Colonic mucosa (tissue), 4 donors: ENCODE data around the gene ATXN10. TPM values are rescaled to one million over a fixed set of nuclear protein-coding genes. Genes with fewer than 3 reads are reported as not detected.

Source experiments
- DNase-seq: peaks from one replicate; pipeline ENCODE4 v3.0.0-alpha.2; 2020
- H3K27ac ChIP-seq: fragments of 200-600 bp; one replicate; pipeline ENCODE4 v1.8.0; 2021
- H3K27me3 ChIP-seq: fragments of 200-600 bp; one replicate; pipeline ENCODE4 v1.8.0; 2021
- H3K36me3 ChIP-seq: fragments of 200-600 bp; one replicate; pipeline ENCODE4 v1.8.0; 2021
- H3K4me1 ChIP-seq: fragments of 200-600 bp; one replicate; pipeline ENCODE4 v1.8.0; 2021; ENCODE audit warnings: mild to moderate bottlenecking
- H3K4me3 ChIP-seq: fragments of 200-600 bp; one replicate; pipeline ENCODE4 v1.8.0; 2021
- H3K9ac ChIP-seq, 2 donors: one replicate each; pipeline ENCODE4 v1.7.0; 2013; ENCODE audit warnings: control low read depth in 2 of 2, low read depth in 2 of 2, low read length in 2 of 2
- H3K9me3 ChIP-seq: fragments of 200-600 bp; one replicate; pipeline ENCODE4 v1.8.0; 2021
- CTCF ChIP-seq: fragments of 200-600 bp; IDR thresholded peaks from one replicate; pipeline ENCODE4 v1.8.0; 2022; ENCODE audit warnings: antibody characterized with exemption, mild to moderate bottlenecking
- intact Hi-C: fragments of 100-400 bp; cut with DNase I; formaldehyde crosslinking; loops from one replicate; pipeline ENCODE4 v1.14.1; 2022
- total RNA-seq, 2 donors: library from RNA; stranded (reverse); fragmentation: NEBNext Ultra II Directional in 1 of 2; extraction: Animal tissue kit (Norgen Biotek cat#: 25700) in 1 of 2; gene quantifications; one replicate each; pipeline ENCODE4 v1.2.1, GENCODE V29; 2021
- donor health status: healthy.
- donor health status: DM: no; HTN: no; CAD: no.
- donor health status: DM: no; HTN: no; CAD: no.

The ATXN10 gene
- total RNA-seq, 2 donors from 2014 or later, result 90.5 to 94.9 TPM

- H3K9me3 ChIP-seq, result no peaks in the 10 kb centered on the region
- H3K4me1 ChIP-seq, result no peaks in the 10 kb centered on the region
- intact Hi-C loops, result no loop called here
- no peak for TF ChIP-seq CTCF
- no peaks in the 10 kb centered on the region for H3K36me3 ChIP-seq
- peaks cover 23% of the 10 kb centered on the region for H3K27me3 ChIP-seq
- H3K27ac ChIP-seq, result no peak overlapping the region
- H3K4me3 ChIP-seq, result no peak overlapping the region
- no peak overlapping the region for H3K9ac ChIP-seq
- no peak for DNase-seq
These were observed 207.9 kb downstream of the ATXN10 start for GRCh38 chr22:45879552-45879949.

GRCh38 chr22:45880091-45880715 is 208.6 kb downstream of the ATXN10 start:
- DNase-seq, result no peak
- no peaks in the 10 kb centered on the region for H3K9me3 ChIP-seq
- no peaks in the 10 kb centered on the region for H3K4me1 ChIP-seq
- intact Hi-C loops, result no loop called here
- no peak overlapping the region for H3K4me3 ChIP-seq
- H3K36me3 ChIP-seq, result no peaks in the 10 kb centered on the region
- H3K27me3 ChIP-seq, result peaks cover 23% of the 10 kb centered on the region
- H3K27ac ChIP-seq, result no peak overlapping the region
- no peak overlapping the region for H3K9ac ChIP-seq
- no peak for TF ChIP-seq CTCF

- Histone ChIP-seq H3K27me3 (peaks cover 23% of the 10 kb centered on the region), H3K4me1 (no peaks in the 10 kb centered on the region), H3K36me3 (no peaks in the 10 kb centered on the region), H3K9me3 (no peaks in the 10 kb centered on the region), H3K27ac (no peak overlapping the region), H3K4me3 (no peak overlapping the region), H3K9ac (no peak overlapping the region)
- intact Hi-C loops, result no loop called here
- no peak for TF ChIP-seq CTCF
- DNase-seq, result no peak
These were observed 209.3 kb downstream of the ATXN10 start for GRCh38 chr22:45880716-45881523.

GRCh38 chr22:45881524-45881875 is 209.9 kb downstream of the ATXN10 start:
- Histone ChIP-seq H3K9ac (no peak overlapping the region), H3K27me3 (peaks cover 23% of the 10 kb centered on the region), H3K4me3 (no peak overlapping the region), H3K36me3 (no peaks in the 10 kb centered on the region), H3K27ac (no peak overlapping the region), H3K9me3 (no peaks in the 10 kb centered on the region), H3K4me1 (no peaks in the 10 kb centered on the region)
- no peak for DNase-seq
- no peak for TF ChIP-seq CTCF
- intact Hi-C loops, result no loop called here

- TF ChIP-seq CTCF, result no peak
- intact Hi-C loops, result no loop called here
- Histone ChIP-seq H3K36me3 (no peaks in the 10 kb centered on the region), H3K9me3 (no peaks in the 10 kb centered on the region), H3K4me3 (no peak overlapping the region), H3K4me1 (no peaks in the 10 kb centered on the region), H3K27me3 (peaks cover 23% of the 10 kb centered on the region), H3K9ac (no peak overlapping the region), H3K27ac (no peak overlapping the region)
- no peak for DNase-seq
These were observed 211.5 kb downstream of the ATXN10 start for GRCh38 chr22:45882881-45883810.
